Activated CD4-positive, alpha-beta T cell treated with anti-CD3 and anti-CD28 coated beads, Interleukin-2, amount 50 U/mL, for 48 hours (primary cell): ENCODE measurements around the gene GID8.
"Not testable (repeated sequence)": the region's sequence is repeated elsewhere in the genome, so short reads cannot be mapped to it uniquely, and the experiment has no call there.

Source experiments
- DNase-seq, 2 experiments: peaks; one replicate each; pipeline ENCODE4 v3.0.0-alpha.2; 2020

The GID8 gene

DNA sequence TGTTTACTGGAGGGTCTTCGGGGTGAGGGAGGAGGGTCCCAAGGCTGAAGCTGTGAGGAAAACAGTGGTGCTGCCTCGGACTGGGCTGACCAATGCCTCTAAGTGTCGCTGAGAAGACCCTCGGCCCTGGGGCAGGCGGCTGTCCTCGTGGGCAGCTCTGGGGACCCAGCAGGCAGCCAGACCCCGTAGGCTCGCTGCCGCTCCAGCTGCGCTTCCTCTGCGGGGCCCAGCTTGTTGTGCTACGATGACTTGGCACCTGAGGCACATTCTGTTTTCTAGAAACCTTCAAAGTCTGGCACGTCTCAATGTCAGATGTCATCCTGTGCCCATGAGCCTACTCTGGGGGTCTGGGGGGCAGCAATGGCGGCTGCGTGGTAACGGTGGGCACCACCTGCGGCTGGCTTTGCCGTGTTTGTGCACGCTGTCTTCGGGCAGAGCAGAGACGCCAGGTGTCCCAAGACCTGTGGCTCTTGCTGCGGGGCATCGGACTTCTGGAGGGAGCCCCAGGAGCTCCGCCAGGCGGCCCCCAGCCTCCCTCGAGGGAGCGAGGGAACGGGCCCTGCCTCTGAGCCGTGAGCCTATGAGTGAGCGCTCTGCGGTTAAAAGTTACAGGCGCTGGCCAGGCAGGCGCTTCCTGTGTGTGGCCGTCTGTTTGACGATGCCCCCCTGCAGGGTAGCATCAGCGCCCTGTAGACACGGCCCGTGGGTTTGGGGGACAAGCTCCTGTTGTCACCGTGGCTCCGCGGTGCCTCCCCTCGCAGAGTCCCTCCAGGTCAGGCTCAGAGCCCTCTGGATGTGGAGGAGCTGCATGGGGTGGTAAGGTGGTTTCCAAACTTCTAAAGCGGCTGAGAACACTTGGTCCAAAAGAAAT, 21.4 kb downstream of the GID8 start:
- no peak for DNase-seq

DNA sequence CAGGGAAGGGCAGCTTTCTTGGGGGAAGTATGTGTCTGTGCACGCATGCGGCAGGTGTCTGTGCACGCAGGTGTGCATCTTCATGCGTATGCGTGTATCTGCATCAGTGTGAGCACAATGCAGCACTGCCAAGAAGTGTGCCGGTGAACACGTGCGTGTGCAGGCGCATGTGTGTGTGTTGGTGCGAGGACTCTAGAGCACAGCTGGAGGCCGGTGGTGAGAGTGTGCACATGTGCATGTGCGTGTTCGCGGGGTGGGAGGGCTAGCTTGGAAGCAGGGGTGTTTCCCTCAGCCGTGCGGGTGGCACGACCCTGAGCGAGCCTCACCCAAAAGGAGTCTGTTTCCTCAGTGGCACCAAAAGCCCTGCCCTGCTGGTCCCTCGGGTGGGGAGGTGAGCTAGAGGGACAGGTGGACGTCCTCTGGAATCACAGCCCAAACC, 22.1 kb downstream of the GID8 start:
- DNase-seq, result no peak

GRCh38 chr20:62960446-62961309, 22.7 kb downstream of the GID8 start:
- not testable (repeated sequence) for DNase-seq

GRCh38 chr20:62961310-62961783, 23.4 kb downstream of the GID8 start:
- DNase-seq, result no peak

DNA sequence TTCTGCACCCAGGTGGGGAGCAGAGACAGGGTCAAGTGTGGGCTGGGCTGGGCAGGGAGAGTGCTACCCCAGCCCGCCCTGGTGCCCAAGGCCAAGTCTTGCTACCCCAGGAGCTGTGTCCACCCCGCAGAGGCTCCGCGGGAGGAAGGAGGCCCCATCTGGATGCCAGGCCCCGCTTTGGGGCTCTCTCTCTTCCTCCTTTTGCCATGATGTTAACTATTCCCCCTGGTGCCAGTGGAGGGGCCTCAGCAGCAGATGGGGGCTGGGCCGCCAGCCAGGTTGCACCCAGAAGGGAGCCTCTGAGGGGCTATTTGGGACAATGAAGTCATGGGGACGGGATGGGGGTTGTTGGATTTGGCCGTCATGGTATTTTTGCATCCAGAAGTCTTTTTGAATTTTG, 23.9 kb downstream of the GID8 start:
- DNase-seq, result no peak

DNA sequence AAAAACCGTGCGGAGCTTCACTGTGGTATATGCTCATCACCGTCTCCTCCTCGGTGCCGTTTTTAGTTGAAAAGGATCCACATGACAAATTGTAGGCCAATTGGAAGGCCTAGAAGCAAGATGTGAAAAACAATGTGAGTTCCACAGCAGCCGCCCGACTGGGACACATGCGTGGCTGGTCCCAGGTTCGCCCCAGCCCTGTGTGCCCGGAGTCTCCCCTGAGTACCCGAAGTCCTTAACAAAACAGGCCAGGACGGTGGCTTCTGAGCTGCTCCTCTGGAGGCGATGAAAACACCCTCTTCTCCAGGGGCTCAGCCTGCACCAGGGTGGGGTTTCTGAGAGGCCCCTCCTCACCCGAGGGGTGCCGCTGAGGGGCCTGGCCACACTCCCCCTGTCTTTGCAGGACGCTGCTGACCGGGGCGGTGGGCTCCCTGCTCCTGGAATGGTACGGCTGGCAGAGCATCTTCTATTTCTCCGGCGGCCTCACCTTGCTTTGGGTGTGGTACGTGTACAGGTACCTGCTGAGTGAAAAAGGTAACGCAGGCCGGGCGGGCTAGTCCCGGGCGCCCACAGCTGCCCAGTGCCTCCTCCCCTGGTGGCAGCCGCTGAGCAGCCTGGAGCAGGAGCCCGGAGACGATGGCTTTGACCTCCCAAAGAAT, 24.4 kb downstream of the GID8 start:
- DNase-seq, result no peak

GRCh38 chr20:62962891-62963613, 25.1 kb downstream of the GID8 start:
- no peak for DNase-seq

GRCh38 chr20:62963614-62964397, 25.9 kb downstream of the GID8 start:
- DNase-seq, result no peak

DNA sequence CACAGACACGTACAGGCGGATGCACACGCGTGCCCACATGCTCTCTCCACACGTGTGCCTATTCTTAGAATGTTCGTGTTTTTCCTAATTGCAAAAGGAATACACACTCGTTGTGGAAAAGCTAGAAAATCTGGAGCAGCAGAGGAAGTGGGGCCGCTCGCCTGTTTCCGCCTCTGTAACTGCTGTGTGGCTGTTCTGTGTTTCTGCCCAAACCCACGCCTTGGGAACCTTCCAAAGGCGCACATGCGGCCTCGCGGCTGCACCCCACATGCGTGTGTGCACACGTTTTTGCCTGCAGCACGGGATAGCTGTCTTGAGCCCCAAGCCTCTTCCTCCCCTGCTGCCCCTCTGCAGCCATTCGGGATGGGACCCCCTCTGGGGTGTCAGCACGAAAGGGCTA, 26.8 kb downstream of the GID8 start:
- no peak for DNase-seq

DNA sequence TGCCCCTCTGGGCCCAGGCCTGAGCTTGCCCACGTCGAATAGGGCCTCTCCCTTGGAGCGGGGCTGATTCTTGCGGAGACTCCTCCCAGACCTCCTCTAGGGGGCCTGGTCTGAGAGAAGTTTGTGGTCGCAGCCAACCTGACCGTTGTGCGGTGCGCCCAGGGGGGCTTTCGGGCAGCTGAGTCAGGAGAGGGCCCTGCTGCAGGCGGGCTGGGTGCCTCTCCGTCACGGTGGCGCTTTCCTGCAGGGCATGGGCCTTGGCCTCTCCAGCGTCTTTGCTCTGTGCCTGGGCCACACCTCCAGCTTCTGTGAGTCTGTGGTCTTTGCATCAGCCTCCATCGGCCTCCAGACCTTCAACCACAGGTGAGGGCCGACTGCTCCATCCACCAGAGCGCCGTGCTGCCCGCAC, 27.4 kb downstream of the GID8 start:
- no peak for DNase-seq

DNA sequence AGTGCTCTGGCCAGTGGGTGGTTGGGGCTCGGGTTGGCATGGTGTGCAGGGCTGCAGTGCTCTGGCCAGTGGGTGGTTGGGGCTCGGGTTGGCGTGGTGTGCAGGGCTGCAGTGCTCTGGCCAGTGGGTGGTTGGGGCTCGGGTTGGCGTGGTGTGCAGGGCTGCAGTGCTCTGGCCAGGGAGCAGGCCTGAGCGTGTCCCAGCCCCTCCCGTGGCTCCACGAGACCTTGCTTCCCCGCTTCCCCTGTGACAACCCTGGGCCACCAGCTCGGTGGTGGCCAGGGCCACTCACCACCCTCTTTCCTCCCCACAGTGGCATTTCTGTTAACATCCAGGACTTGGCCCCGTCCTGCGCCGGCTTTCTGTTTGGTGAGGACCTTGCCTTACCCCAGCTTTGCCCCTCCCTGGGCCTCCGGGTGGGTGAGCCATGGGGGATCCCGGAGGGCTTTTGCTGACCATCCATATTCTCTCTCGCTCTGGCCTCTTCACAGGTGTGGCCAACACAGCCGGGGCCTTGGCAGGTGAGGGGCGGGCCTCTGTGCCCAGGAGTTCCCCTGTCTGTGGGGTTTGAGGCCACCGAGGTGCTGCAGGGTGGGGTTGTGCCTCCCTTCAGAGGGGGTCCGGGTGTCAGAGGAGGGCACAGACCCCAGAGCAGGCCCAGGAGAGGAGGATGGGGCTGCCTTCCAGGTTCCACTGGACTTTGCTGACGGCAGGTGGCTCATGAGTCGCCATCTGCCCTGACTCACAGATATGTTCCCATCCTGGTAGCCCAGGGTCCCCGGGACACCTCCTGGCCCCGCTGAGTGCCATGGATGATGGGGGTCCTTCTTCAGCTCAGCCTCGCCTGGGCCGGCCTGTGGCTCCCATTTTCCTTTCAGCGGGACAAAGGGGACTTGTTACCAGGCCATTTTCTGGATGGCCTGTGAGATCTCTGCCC, 28.5 kb downstream of the GID8 start:
- DNase-seq, result no peak

GRCh38 chr20:62967149-62967501, 29.2 kb downstream of the GID8 start:
- no peak for DNase-seq

GRCh38 chr20:62967628-62968351, 29.8 kb downstream of the GID8 start:
- DNase-seq, result no peak

DNA sequence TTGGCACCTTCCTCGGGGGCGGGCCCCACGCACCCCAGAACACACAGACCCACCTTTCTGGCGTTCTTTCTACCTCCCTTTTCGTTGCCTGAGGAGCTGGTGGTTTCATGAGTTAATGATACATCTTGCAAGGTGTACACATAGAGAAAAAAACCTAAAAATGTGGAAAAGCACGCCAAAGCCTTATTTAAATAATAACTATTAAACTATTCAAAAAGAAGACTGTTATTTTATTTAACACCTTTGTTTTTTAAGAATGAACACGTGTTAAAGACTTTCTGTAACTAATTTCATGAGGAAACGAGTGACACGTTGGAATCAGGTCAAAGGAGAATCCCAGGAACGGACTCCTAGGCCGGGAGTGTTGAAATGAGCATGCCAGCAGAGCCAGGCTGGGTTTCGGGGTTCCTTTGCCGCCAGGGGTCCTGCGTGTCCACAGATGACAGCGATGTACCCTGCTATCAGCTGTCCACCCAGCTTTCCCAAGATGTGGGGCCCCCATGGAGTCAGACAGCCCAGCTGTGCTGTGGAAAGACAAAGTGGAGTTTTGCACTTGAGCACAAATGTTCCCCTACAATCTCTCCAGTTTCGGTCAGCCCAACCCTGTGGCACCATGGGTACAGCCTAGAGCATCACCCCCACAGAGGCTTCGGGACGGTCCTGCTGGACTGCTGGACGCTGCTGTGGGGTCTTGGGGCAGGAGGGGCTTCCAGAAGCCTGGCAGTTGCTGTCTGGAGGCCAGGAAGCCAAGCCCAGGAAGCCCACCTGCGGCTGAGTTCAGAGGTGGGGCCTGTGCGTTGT, 30.6 kb downstream of the GID8 start:
- no peak for DNase-seq

DNA sequence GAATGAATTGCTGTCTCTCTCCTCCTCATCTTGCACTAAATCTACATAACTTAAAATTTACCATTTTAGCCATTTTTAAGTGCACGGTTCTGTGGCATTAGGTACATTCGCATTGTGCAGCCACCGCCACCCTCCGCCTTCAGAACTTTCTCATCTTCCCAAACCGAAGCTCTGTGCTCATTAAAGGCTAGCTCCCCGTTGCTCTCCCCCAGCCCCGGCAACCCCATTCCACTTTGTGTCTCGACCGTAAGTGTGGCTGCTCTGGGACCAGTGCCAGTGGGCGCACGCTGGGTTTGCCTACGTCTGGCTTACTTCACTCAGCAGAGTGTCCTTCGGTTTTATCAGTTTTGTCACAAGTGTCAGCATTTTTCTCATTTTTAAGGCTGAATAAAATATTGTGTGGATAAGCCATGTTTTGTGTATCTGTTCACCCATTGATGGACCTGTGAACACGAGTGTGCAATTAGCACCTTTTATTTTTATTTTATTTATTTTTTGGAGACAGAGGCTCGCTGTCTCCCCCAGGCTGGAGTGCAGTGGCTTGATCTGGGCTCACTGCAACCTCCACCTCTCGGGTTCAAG, 31.3 kb downstream of the GID8 start:
- DNase-seq, result no peak

GRCh38 chr20:62969939-62970306, 32.0 kb downstream of the GID8 start:
- no peak for DNase-seq

- DNase-seq, result no peak
Observed at GRCh38 chr20:62970307-62971210, 32.6 kb downstream of the GID8 start.
